ENCODE measurements around the gene AGBL1.

The AGBL1 gene

GRCh38 chr15:86839502-86839901, 759.8 kb downstream of the AGBL1 start:
- no peak for TF ChIP-seq CTCF (IDR thresholded peaks at IDR 0.05; ENCODE audit: unreplicated experiment in 3 of 3)
- Mint-ChIP-seq H3K36me3 (ENCODE audit: low read depth) (no peaks in the 10 kb centered on the region), H3K4me3 (no peak overlapping the region), H3K27ac (peak overlapping the region in 1 of 3 experiments; percentile 5), H3K9me3 (no peaks in the 10 kb centered on the region), H3K27me3 (ENCODE audit: low read depth) (no peaks in the 10 kb centered on the region), H3K4me1 (peaks cover 16% of the 10 kb centered on the region)

- Mint-ChIP-seq H3K27ac (peak overlapping the region in 2 of 3 experiments; percentile 8 to 13), H3K9me3 (no peaks in the 10 kb centered on the region), H3K4me1 (peaks cover 16% of the 10 kb centered on the region), H3K36me3 (ENCODE audit: low read depth) (no peaks in the 10 kb centered on the region), H3K4me3 (no peak overlapping the region), H3K27me3 (ENCODE audit: low read depth) (no peaks in the 10 kb centered on the region)
- no peak for TF ChIP-seq CTCF (IDR thresholded peaks at IDR 0.05; ENCODE audit: unreplicated experiment in 3 of 3)
Measured at GRCh38 chr15:86840996-86841395, 761.3 kb downstream of the AGBL1 start.

DNA sequence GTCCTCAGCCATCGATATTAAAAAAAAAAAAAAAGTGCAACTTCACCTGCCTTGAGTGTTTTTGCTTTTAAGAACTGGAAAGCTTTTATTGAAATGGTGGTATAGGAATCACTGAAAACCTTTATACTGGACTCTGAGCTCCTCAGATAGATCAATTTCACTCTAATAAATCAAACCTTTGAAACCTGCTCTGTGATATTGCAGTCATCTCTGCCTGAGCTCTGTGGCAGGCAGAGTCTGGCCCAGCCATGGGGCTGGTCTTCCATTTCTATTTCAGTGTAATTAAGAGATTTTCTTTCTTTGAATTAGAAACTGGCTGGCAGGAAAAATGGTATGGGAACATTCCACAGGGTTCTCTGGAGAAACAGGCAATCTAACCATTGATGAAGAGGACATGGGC, 762.5 kb downstream of the AGBL1 start:
- Mint-ChIP-seq H3K27ac (no peak overlapping the region), H3K9me3 (peaks cover 5% of the 10 kb centered on the region), H3K27me3 (ENCODE audit: low read depth) (no peaks in the 10 kb centered on the region), H3K4me3 (no peak overlapping the region), H3K4me1 (peaks cover 16% of the 10 kb centered on the region), H3K36me3 (ENCODE audit: low read depth) (no peaks in the 10 kb centered on the region)
- TF ChIP-seq CTCF (IDR thresholded peaks at IDR 0.05; ENCODE audit: unreplicated experiment in 3 of 3), result no peak

DNA sequence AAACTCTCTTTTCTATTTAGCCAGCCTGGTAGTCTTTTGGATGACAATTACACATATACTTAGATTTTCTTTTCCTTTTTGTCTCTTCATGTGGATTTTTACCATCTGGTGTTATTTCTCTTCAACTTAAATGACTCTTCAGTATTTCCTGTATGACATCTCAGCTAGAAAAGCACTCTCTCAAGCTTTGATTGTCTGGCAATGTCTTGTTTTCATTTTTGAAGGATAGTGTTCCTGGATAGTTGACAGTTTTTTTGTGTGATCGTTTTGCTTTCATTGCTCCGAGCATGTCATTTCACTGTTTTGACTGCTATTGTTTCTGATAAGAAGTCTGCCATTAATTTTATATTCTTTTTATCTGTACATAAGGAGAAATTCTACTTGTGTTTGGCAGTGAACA, 766.4 kb downstream of the AGBL1 start:
- Mint-ChIP-seq H3K27ac (no peak overlapping the region), H3K36me3 (ENCODE audit: low read depth) (no peaks in the 10 kb centered on the region), H3K4me3 (no peak overlapping the region), H3K27me3 (ENCODE audit: low read depth) (no peaks in the 10 kb centered on the region), H3K4me1 (peaks cover 3% of the 10 kb centered on the region), H3K9me3 (peaks cover 11% of the 10 kb centered on the region)
- no peak for TF ChIP-seq CTCF (IDR thresholded peaks at IDR 0.05; ENCODE audit: unreplicated experiment in 3 of 3)

- Mint-ChIP-seq H3K27ac (no peak overlapping the region), H3K27me3 (ENCODE audit: low read depth) (peaks cover 3% of the 10 kb centered on the region), H3K4me1 (peaks cover 3% of the 10 kb centered on the region), H3K4me3 (no peak overlapping the region), H3K36me3 (ENCODE audit: low read depth) (no peaks in the 10 kb centered on the region), H3K9me3 (peaks cover 11% of the 10 kb centered on the region)
- no peak for TF ChIP-seq CTCF (IDR thresholded peaks at IDR 0.05; ENCODE audit: unreplicated experiment in 3 of 3)
Measured at GRCh38 chr15:86849136-86849535, 769.5 kb downstream of the AGBL1 start.

DNA sequence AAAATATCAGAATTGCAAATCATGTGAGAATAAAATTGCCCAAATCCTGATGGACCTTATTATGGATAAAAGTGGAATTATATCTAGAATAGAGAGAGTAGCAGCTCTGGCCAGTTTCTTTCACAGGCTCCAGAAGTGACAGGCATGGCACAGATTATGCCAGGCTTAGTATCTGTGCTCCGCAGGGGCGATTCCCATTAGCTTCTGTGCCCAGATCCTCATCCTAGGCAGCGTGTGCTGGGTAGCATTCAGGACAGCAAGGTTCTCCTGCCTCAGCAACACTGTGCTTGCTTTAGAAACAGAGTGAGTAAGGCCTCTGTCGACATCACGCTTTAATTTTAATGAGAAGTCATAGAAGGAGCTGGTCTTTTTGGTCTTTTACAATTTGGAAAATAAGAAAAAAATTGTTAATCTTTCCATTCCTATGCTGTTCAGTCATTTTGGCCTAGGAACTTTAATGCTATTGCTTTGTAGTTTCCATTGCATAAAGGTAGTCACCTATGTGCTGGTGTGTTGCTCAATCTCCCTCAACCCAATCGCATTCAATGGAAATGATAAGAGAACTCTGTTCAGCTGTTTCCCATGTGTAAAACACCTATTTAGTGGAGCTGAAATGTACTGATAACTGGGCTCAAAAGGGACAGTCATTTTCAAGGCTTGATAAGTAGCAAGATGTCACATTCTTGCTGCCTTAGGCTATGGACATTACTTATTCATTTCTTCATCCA, 770.1 kb downstream of the AGBL1 start:
- H3K4me1 Mint-ChIP-seq, result peaks cover 4% of the 10 kb centered on the region

More for the DNA sequence above, 770.1 kb downstream of the AGBL1 start:
- Mint-ChIP-seq H3K36me3 (ENCODE audit: low read depth) (no peaks in the 10 kb centered on the region), H3K9me3 (peaks cover 11% of the 10 kb centered on the region), H3K27ac (no peak overlapping the region), H3K4me3 (no peak overlapping the region), H3K27me3 (ENCODE audit: low read depth) (peaks cover 3% of the 10 kb centered on the region)
- TF ChIP-seq CTCF (IDR thresholded peaks at IDR 0.05; ENCODE audit: unreplicated experiment in 3 of 3), result no peak

All from nephron (organoid).